MM.1S (cell line): ENCODE measurements around the gene METTL24.

Experiments used
- DNase-seq: peaks from one replicate; pipeline ENCODE4 v3.0.0-alpha.2; 2015
- H2AFZ ChIP-seq: fragments of 300-600 bp; sonication (generic); 2 replicates; pipeline ENCODE4 v1.6.0; 2016; ENCODE audit warnings: antibody characterized with exemption, low read length
- H3F3A ChIP-seq: fragments of 300-600 bp; sonication (generic); 2 replicates; pipeline ENCODE4 v1.6.1; 2016; ENCODE audit warnings: mild to moderate bottlenecking, antibody characterized with exemption, low read length, moderate library complexity, mixed read lengths; ENCODE audit not compliant: insufficient read depth
- H3K27ac ChIP-seq: fragments of 300-600 bp; sonication (generic); 2 replicates; pipeline ENCODE4 v1.5.1; 2016; ENCODE audit warnings: mild to moderate bottlenecking, low read length
- H3K27me3 ChIP-seq: fragments of 300-600 bp; sonication (generic); replicated peaks from 2 replicates; pipeline ENCODE4 v1.6.0; 2016; ENCODE audit warnings: low read length; ENCODE audit not compliant: insufficient read depth
- H3K36me3 ChIP-seq: fragments of 300-600 bp; sonication (generic); replicated peaks from 2 replicates; pipeline ENCODE4 v1.6.1; 2016; ENCODE audit warnings: mild to moderate bottlenecking, low read length, mixed read lengths; ENCODE audit not compliant: insufficient read depth
- H3K4me1 ChIP-seq: fragments of 300-600 bp; sonication (generic); 2 replicates; pipeline ENCODE4 v1.6.1; 2016; ENCODE audit warnings: low read length, mixed read lengths
- H3K4me2 ChIP-seq: fragments of 300-600 bp; sonication (generic); 2 replicates; pipeline ENCODE4 v1.6.0; 2016; ENCODE audit warnings: low read depth, low read length
- H3K4me3 ChIP-seq: fragments of 300-600 bp; sonication (generic); 2 replicates; pipeline ENCODE4 v1.5.1; 2016; ENCODE audit warnings: low read length, mixed read lengths
- H3K79me2 ChIP-seq: fragments of 300-600 bp; sonication (generic); 2 replicates; pipeline ENCODE4 v1.6.1; 2016; ENCODE audit warnings: mixed run types, low read length, mixed read lengths
- H3K9ac ChIP-seq: fragments of 300-600 bp; sonication (generic); 2 replicates; pipeline ENCODE4 v1.6.1; 2016; ENCODE audit warnings: low read length, mixed read lengths
- H3K9me2 ChIP-seq: fragments of 300-600 bp; sonication (generic); replicated peaks from 2 replicates; pipeline ENCODE4 v1.6.1; 2016; ENCODE audit warnings: mild to moderate bottlenecking, low read length, mixed read lengths; ENCODE audit not compliant: insufficient read depth
- H3K9me3 ChIP-seq: fragments of 300-600 bp; sonication (generic); replicated peaks from 2 replicates; pipeline ENCODE4 v1.6.1; 2016; ENCODE audit warnings: mild to moderate bottlenecking, low read length, mixed read lengths; ENCODE audit not compliant: insufficient read depth
- H4K20me1 ChIP-seq: fragments of 300-600 bp; sonication (generic); 2 replicates; pipeline ENCODE4 v1.6.1; 2016; ENCODE audit warnings: mild to moderate bottlenecking, low read length, moderate library complexity, mixed read lengths; ENCODE audit not compliant: insufficient read depth
- EZH2 ChIP-seq: fragments of 300-600 bp; sonication (generic); optimal IDR thresholded peaks from 2 replicates; pipeline ENCODE3; 2017; ENCODE audit warnings: low read depth, mild to moderate bottlenecking, antibody characterized with exemption, low read length, mixed read lengths
- EZH2phosphoT487 ChIP-seq: fragments of 300-600 bp; sonication (generic); IDR thresholded peaks from 2 replicates; pipeline ENCODE4 v1.6.1; 2018; ENCODE audit warnings: antibody characterized with exemption, low read length
- TF ChIP-seq, protein P1 (sequence below): fragments of 300-600 bp; sonication (generic); IDR thresholded peaks from 2 replicates; pipeline ENCODE4 v1.5.1; 2016; ENCODE audit warnings: antibody characterized with exemption, low read length, mixed read lengths

Gene METTL24

DNA sequence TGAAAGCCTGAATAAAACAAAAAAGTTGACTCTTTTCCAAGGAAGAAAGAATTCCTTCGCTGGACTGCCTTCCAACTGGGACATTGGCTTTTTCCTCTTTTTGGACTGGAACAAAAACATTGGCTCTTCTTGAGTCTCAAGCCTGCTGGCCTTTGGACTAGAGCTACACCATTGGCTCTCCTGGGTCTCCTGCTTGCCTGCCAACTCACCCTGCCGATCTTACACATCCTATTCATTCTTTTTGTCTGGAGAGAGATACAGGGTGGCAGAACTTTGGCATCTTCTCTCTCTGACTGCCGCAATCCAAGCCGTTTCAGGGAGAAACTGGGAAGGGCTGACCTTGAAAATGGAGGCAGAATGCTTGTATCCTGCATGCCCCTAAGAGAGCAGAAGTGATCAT, 37.1 kb upstream of the METTL24 start:
- no peak overlapping the region for H2AFZ ChIP-seq
- DNase-seq, result no peak
- no peak overlapping the region for H3K27ac ChIP-seq
- no peaks in the 10 kb centered on the region for H3K9me3 ChIP-seq
- no peaks in the 10 kb centered on the region for H3K79me2 ChIP-seq
- peaks cover 3% of the 10 kb centered on the region for H3K4me1 ChIP-seq
- H3F3A ChIP-seq, result no peaks in the 10 kb centered on the region
- no peak overlapping the region for H3K4me3 ChIP-seq
- no peaks in the 10 kb centered on the region for H3K9me2 ChIP-seq
- H3K27me3 ChIP-seq, result no peaks in the 10 kb centered on the region
- H3K4me2 ChIP-seq, result no peak overlapping the region
- TF ChIP-seq EZH2phosphoT487 (no peak), EZH2 (no peak)
- TF ChIP-seq, protein P1, sequence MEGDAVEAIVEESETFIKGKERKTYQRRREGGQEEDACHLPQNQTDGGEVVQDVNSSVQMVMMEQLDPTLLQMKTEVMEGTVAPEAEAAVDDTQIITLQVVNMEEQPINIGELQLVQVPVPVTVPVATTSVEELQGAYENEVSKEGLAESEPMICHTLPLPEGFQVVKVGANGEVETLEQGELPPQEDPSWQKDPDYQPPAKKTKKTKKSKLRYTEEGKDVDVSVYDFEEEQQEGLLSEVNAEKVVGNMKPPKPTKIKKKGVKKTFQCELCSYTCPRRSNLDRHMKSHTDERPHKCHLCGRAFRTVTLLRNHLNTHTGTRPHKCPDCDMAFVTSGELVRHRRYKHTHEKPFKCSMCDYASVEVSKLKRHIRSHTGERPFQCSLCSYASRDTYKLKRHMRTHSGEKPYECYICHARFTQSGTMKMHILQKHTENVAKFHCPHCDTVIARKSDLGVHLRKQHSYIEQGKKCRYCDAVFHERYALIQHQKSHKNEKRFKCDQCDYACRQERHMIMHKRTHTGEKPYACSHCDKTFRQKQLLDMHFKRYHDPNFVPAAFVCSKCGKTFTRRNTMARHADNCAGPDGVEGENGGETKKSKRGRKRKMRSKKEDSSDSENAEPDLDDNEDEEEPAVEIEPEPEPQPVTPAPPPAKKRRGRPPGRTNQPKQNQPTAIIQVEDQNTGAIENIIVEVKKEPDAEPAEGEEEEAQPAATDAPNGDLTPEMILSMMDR, result no peak
- H3K36me3 ChIP-seq, result no peaks in the 10 kb centered on the region
- H3K9ac ChIP-seq, result no peak overlapping the region
- H4K20me1 ChIP-seq, result no peaks in the 10 kb centered on the region

DNA sequence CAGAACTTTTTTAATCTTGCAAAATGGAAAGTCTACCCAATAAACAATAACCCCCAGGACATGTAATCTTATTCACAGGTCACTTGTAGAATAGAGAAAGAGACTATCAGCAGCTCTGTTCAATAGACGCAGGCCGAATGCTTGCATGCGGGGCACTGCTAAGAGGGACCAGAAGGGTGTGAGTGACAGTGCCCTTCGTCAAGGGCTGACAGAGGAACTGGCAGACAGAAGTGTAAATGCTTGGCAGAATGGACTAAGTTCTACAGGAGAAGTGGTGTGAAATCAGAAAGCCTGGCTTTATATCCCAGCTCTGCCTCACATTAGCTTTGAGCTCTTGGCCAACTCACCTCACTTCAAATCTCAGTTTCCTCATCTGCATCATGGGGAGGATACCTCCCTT, 36.3 kb upstream of the METTL24 start:
- peaks cover 11% of the 10 kb centered on the region for H3K4me1 ChIP-seq

DNA sequence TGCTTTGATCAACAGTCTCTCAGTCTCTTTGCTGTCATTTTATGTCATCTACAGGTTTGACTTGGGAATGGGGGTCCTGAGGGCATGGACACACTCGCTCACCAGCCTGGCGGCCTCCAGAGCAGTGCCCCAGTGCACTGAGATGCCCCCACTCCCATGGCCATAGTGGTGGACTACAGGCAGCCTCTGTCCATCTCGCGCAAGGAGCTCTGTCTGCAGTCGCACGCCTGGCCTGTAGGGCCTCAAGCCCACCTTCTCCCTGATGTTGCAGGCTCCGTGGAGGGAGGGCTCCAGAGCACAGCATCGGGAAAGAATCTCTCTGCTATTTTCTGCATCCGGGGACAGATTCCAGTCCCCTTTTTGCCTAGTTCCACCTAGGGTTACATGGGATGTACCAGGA, 34.6 kb upstream of the METTL24 start:
- no peaks in the 10 kb centered on the region for H3K36me3 ChIP-seq
- H3K27me3 ChIP-seq, result no peaks in the 10 kb centered on the region
- H3K4me3 ChIP-seq, result no peak overlapping the region
- H3K4me1 ChIP-seq, result peaks cover 12% of the 10 kb centered on the region
- no peaks in the 10 kb centered on the region for H3K79me2 ChIP-seq
- H3K9ac ChIP-seq, result no peak overlapping the region
- H3F3A ChIP-seq, result no peaks in the 10 kb centered on the region
- no peak for DNase-seq
- TF ChIP-seq, protein P1, result no peak
- TF ChIP-seq EZH2 (no peak), EZH2phosphoT487 (no peak)
- H3K9me2 ChIP-seq, result no peaks in the 10 kb centered on the region
- no peaks in the 10 kb centered on the region for H4K20me1 ChIP-seq
- H3K4me2 ChIP-seq, result no peak overlapping the region
- H3K27ac ChIP-seq, result no peak overlapping the region
- no peaks in the 10 kb centered on the region for H3K9me3 ChIP-seq
- no peak overlapping the region for H2AFZ ChIP-seq

More for the DNA sequence above, 36.3 kb upstream of the METTL24 start:
- H3K4me2 ChIP-seq, result no peak overlapping the region
- no peaks in the 10 kb centered on the region for H3K36me3 ChIP-seq
- H4K20me1 ChIP-seq, result no peaks in the 10 kb centered on the region
- no peaks in the 10 kb centered on the region for H3K27me3 ChIP-seq
- H3K9ac ChIP-seq, result no peak overlapping the region
- H3K27ac ChIP-seq, result no peak overlapping the region
- no peaks in the 10 kb centered on the region for H3K9me2 ChIP-seq
- no peak overlapping the region for H3K4me3 ChIP-seq
- no peaks in the 10 kb centered on the region for H3K9me3 ChIP-seq
- H2AFZ ChIP-seq, result no peak overlapping the region
- DNase-seq, result no peak
- no peaks in the 10 kb centered on the region for H3F3A ChIP-seq
- no peak for TF ChIP-seq EZH2phosphoT487
- TF ChIP-seq, protein P1, result no peak
- no peak for TF ChIP-seq EZH2
- H3K79me2 ChIP-seq, result no peaks in the 10 kb centered on the region
